ENCODE data around the gene FKBP15. TPM values are rescaled to one million over a fixed set of nuclear protein-coding genes. Genes with fewer than 3 reads are reported as not detected.

FKBP15 gene
- total RNA-seq, 4 donors from 2014 or later = 25.7 to 43.8 (median 29.2) TPM

DNA sequence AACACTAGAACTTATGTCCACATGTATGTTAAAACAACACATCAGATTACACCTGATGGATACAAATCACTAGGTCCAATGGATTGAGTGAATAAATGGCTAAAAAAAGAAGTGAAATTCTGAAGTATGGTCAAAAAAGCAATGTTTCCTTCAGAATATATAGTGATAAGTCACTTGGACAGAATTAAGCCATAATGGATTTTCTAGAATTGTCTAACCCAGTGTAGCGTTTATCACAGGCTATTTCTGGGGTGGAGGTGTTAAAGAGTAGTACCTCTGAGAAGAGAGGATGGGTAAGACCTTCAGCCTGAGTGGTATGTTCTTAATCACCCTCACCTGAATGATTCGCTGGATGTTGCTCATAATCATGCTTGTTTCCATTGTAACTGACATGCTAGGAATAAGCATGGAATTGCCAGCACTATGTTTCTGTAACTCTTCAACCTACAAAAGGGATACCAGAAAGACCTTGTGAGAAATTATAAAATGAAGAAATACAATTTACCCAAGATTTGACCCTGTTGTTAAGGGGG lies 37.1 kb downstream of the FKBP15 start:
- Histone ChIP-seq H3K27me3 (no peaks in the 10 kb centered on the region), H3K4me1 (no peaks in the 10 kb centered on the region), H3K4me3 (no peak overlapping the region), H3K36me3 (peaks cover 0 to 98% (median 32%) of the 10 kb centered on the region in 3 donors), H3K9me3 (no peaks in the 10 kb centered on the region), H3K27ac (no peak overlapping the region)
- DNase-seq (ENCODE audit: low spot score in 2 of 2) = no peak
- no peak for TF ChIP-seq EP300 (IDR thresholded peaks at IDR 0.05)
- TF ChIP-seq, protein P1, sequence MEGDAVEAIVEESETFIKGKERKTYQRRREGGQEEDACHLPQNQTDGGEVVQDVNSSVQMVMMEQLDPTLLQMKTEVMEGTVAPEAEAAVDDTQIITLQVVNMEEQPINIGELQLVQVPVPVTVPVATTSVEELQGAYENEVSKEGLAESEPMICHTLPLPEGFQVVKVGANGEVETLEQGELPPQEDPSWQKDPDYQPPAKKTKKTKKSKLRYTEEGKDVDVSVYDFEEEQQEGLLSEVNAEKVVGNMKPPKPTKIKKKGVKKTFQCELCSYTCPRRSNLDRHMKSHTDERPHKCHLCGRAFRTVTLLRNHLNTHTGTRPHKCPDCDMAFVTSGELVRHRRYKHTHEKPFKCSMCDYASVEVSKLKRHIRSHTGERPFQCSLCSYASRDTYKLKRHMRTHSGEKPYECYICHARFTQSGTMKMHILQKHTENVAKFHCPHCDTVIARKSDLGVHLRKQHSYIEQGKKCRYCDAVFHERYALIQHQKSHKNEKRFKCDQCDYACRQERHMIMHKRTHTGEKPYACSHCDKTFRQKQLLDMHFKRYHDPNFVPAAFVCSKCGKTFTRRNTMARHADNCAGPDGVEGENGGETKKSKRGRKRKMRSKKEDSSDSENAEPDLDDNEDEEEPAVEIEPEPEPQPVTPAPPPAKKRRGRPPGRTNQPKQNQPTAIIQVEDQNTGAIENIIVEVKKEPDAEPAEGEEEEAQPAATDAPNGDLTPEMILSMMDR (IDR thresholded peaks at IDR 0.05) = no peak
- no peak for TF ChIP-seq POLR2A (IDR thresholded peaks at IDR 0.05)
- WGBS, 2 donors = 95 to 98% methylated on average over 2 of the region's 2 CpGs

DNA sequence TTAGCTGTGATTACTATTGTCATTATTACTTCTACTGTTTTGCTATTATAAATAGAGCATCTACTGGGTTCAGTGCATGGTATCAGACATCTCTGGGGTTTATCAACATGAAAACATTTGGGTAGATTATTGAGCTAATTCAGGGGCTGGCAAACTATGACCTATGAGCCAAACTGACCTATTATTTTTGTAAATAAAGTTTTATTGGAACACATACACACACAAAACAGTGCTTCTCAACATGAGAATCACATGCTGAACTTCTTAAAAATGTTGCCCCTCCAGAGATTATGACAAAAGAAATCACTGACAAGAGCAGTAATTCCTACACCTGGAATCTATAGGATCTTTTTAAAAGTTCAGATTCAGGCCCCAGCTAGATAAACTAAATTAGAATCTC lies 39.9 kb downstream of the FKBP15 start:
- Histone ChIP-seq H3K27me3 (no peaks in the 10 kb centered on the region), H3K27ac (no peak overlapping the region), H3K4me1 (no peaks in the 10 kb centered on the region), H3K4me3 (no peak overlapping the region), H3K36me3 (peaks cover 0 to 99% (median 46%) of the 10 kb centered on the region in 3 donors), H3K9me3 (no peaks in the 10 kb centered on the region)
- no peak for DNase-seq (ENCODE audit: low spot score in 2 of 2)
- TF ChIP-seq EP300 (IDR thresholded peaks at IDR 0.05) (no peak), POLR2A (IDR thresholded peaks at IDR 0.05) (no peak)
- TF ChIP-seq, protein P1 (IDR thresholded peaks at IDR 0.05) = no peak

DNA sequence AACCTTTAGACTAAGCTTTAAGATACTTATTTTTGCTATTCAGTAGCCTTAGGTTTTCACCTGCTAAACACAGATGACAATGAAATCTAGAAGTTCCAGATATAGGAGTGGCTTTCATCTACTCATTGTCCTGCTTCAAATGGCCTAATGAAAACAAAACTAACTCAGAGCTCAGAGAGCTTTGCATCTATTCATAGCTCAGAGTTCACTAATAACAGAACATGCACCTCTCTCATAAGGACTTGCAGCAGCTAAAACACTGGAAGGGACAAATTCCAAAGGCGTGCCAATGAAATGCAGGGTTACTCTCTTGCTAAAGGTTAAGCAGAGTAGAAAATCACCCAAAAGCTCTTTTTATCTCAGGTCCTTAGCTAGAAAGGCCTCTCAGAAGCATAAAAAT lies 41.2 kb downstream of the FKBP15 start:
- no peak overlapping the region for H3K4me3 ChIP-seq
- no peaks in the 10 kb centered on the region for H3K27me3 ChIP-seq
- no peaks in the 10 kb centered on the region for H3K4me1 ChIP-seq
- TF ChIP-seq EP300 (IDR thresholded peaks at IDR 0.05) (no peak), POLR2A (IDR thresholded peaks at IDR 0.05) (no peak)
- TF ChIP-seq, protein P1 (IDR thresholded peaks at IDR 0.05) = no peak
- WGBS, 2 donors = 50 to 85% methylated on average over 1 of the region's 1 CpG
- H3K36me3 ChIP-seq = peaks cover 0 to 96% (median 41%) of the 10 kb centered on the region in 3 donors
- no peak overlapping the region for H3K27ac ChIP-seq
- DNase-seq (ENCODE audit: low spot score in 2 of 2) = no peak
- no peaks in the 10 kb centered on the region for H3K9me3 ChIP-seq

DNA sequence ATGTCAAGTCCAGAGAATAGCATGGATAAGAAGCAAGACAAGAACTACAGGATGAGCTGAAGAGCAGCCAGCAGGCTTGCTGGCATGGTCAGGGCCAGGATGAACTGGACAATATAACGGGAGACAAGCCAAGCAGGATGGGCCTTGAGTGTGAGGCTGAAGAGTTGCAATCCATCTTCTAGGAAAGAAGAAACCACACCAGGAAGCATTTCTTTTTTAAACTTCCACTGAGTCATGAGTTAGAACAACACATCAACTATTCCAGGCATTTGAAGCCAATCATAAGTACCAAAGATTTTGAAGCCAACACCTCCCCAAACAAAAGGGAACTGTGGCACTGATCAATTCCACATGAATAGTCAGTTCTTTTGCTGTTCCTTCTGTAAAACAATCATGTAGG lies 43.0 kb downstream of the FKBP15 start:
- Histone ChIP-seq H3K9me3 (no peaks in the 10 kb centered on the region), H3K27me3 (no peaks in the 10 kb centered on the region), H3K4me1 (no peaks in the 10 kb centered on the region), H3K4me3 (no peak overlapping the region), H3K27ac (no peak overlapping the region), H3K36me3 (peaks cover 0 to 94% (median 28%) of the 10 kb centered on the region in 3 donors)
- TF ChIP-seq POLR2A (IDR thresholded peaks at IDR 0.05) = no peak
- TF ChIP-seq EP300 (IDR thresholded peaks at IDR 0.05) = no peak
- TF ChIP-seq, protein P1 (IDR thresholded peaks at IDR 0.05) = no peak
- DNase-seq (ENCODE audit: low spot score in 2 of 2) = no peak
- 52 to 100% methylated on average over 1 of the region's 1 CpG for WGBS, 2 donors

DNA sequence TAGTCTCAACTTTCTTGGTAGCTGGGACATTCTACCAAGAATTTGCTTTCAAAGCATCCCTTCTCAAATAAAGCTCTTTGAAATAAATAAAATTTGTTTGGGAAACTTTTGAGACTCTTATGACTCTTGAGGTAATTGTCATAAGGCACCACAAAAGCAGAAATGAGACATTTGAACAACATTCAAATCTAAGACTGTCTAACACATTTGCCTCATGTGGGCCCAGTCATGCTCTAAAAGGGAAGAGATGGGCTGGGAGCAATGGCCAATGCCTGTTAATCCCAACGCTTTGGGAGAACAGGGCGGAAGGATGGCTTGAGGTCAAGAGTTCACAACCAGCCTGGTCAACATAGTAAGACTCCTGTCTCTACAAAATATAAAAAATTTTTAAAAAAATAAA lies 43.8 kb downstream of the FKBP15 start:
- no peaks in the 10 kb centered on the region for H3K9me3 ChIP-seq
- no peak for TF ChIP-seq POLR2A (IDR thresholded peaks at IDR 0.05)
- TF ChIP-seq, protein P1 (IDR thresholded peaks at IDR 0.05) = no peak
- no peaks in the 10 kb centered on the region for H3K4me1 ChIP-seq
- 95 to 96% methylated on average over 2 of the region's 2 CpGs for WGBS, 2 donors
- H3K27me3 ChIP-seq = no peaks in the 10 kb centered on the region
- peaks cover 0 to 94% (median 20%) of the 10 kb centered on the region in 3 donors for H3K36me3 ChIP-seq
- no peak overlapping the region for H3K4me3 ChIP-seq
- no peak overlapping the region for H3K27ac ChIP-seq
- DNase-seq (ENCODE audit: low spot score in 2 of 2) = no peak
